HG03521 (cell line): Measurements from ENCODE around the gene MAML3.

Experiments used
- ATAC-seq: cut with Tn5 transposase; IDR thresholded peaks from one replicate; pipeline ENCODE4 v1.9.1; 2021; ENCODE audit warnings: mild to moderate bottlenecking, moderate library complexity; ENCODE audit not compliant: unreplicated experiment

The MAML3 gene

DNA sequence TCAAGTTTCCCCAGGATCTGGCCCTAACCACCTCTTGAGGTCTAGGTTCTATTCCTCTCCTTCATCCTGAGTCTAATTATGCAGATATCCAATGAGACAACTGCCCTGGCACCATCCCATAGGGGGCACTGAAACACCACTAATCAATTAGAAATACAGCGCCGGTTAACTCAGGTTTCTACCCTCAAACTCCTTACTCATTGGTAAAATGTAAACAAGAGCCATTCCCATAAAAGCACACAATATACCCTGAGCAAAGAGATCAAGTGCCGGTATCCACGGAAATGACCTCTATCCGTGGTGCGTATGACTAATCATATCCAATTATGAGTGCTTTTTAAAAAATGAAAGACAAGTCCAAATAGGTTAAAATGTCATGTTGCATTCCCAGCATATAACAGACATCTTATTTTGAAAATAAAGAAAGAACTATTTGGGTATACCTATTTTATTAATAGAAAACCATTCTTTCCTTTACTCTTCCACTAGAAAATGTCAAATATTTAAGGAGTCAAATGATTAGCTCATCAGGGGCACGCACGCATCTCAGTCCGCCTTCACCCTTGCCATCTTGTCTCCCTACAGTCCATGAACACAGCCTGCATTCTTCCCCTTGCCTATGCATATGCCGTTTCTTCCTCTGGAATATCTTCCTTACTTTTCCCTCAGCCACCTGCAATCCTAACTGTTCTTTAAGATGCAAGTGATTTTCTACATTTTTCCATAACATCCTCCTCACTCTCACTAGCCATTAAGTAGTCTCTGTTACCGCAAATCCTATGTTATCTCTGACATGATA, 141.1 kb downstream of the MAML3 start:
- ATAC-seq, result no peak

DNA sequence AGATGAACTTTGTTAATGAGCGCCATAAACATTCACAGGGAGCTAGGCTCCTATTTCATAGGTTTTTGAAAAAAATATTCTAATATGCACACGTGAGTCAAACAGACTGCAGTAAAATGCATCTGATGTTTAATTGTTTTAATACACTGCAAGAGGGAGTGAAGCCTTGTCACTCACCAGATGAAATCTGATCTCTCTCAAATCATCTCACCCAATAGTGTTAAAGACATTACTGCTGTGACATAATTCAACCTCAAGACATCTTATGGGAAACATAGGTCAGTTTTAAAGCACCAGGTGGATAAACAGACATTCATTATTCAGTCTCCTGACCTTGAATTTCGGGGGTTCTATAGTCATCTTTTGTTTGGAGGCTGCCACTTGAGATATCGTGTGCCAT, 148.3 kb downstream of the MAML3 start:
- ATAC-seq, result no peak

DNA sequence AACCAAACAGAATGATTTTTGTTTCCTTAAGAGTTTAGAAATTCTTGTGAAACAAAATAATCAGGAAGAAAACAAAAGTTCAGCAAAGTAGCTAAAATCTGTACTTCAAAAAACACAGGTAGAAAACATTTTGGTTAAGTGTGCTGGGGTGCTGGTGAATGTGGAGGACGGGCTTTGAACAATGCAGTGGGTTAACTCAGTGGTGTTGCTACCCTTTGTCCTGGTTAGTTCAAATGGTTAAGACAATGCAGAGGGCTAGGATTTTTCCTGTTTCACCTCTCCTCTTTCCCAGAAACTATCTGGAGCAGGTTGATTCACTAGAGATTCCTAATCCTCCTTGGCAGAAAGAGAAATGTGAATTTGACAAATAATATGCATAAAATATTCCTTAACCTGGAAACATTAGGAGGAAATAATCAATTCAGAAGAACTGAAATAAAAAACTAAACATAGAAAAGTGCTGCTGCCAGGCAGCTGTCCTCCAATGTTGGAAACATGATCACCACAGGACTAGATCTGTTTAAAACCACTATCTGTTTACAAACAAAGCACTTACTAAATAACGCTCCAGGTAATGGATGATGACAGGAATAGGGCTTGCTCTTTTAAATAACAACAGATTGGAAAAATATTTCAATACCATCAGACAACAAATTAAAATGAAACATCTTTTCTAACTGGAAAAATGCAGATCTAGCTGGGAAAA, 148.9 kb downstream of the MAML3 start:
- ATAC-seq, result no peak

DNA sequence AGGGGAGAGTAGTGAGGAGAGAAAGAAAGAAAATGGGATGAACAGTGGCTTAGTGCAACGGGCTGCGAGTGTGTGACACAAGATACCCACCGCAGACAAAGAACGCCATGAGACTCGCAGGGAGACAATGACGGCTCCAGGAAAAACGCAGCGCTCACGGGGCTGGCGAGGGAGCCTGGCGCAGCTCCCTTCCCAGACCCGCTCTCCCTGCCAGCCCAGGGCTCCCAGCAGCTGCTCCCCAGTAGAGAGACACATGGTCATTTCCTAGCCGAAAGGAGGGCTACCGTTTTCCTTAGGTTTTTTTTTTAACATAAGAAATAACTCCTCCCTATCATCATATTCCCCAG, 149.5 kb downstream of the MAML3 start:
- ATAC-seq, result no peak

DNA sequence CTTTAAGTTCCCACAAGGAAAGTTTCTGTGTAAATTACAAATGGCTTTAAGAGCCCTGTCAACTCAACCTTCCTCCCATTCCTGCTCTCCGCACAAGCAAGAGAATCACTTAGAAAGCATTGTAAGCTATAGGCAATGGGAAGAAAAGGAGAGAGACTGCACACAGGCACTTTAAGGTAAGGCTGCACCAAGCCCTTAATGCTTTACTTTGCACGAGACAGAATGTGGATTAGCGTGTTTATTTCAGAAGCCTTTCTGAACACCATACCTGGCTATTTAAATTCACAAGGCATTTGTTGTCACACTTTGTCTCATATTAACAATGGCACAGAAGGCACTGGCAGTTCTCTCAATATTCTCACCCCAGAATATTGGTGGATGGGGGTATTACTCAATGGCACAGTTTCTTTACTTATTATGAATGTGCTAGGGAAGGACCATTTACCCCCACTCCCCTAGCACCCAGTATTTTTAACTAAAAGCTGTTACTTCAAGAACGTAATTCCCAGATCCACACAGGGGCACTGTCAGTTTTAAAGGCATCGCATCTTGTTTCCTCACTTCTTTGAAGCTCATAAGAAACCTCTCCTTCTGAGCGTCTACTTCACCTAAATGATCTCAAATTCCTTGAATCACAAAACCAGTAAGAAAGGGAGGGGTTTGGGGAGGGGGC, 150.0 kb downstream of the MAML3 start:
- ATAC-seq, result no peak

DNA sequence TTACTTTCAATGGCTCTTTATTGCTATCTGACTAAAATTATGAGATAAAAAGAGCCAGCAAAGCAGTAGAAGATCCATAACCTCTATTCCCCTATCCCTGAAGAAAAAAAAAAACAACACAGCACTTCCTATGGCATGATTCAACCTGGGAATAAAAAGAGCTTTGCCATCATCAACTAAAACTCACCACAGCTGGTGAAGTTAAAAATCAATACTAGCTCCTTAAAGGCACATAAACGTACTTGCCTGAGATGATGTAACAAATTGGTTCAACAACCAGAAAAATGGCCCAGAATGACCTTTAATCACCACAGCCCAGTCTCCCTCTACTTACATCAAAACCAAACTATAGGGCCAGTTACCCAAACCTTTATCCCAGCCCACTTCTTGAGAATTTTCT, 153.8 kb downstream of the MAML3 start:
- ATAC-seq, result no peak

DNA sequence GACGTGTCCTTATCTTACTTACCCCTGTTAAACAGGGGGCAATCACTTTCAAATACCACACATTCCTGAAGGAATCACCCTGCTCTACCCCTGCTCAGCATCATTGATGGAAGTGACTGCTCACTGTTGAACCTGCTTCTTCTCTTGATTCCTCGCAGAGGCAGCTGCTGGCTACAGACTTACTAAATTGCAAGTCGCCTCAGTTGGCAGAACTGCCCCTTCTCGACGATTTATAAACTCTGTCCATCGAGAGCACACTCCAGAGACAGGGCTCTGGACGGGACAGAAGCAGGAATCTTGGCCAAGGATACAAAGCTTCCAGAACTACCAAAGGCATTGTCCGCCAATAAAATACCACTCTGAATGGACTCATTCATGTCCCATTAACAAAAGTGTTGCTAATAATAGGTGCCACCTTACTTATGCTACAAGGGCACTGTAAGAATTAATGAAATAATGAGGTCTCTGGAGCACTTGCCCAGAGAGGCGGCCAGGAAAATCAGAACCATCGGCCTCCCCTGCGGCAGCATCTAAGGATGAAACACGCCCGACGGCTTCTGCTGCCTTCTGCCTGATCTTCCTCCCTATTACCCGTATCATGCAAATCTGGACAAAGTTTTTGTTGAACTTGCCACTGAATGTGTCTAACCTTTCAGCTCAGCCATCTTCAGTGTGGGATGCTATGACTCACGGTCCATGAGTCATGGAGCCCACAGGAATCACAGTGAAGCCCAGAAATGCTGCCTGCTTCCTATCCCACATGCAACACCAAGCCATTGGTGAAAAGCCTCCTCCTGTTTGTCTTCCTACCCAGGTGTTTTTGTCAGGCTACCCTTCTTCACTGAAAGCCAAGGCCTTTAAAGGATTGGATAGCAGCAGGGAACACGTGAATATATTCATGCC, 164.9 kb downstream of the MAML3 start:
- no peak for ATAC-seq

DNA sequence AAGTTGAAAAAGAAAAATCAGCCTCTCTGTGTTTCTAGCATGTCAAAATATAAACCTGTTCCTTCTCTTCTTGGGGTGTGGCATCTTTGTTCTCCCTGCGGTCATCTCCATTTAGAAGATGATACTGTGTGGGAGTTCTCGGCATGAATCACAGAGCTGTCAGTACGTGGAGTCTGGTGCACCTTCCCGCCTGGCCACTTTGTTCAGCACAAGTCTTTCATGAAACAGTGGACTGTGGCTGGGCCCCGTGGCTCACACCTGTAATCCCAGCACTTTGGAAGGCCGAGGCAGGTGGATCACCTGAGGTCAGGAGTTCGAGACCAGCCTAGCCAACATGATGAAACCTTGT, 166.5 kb downstream of the MAML3 start:
- ATAC-seq, result no peak

DNA sequence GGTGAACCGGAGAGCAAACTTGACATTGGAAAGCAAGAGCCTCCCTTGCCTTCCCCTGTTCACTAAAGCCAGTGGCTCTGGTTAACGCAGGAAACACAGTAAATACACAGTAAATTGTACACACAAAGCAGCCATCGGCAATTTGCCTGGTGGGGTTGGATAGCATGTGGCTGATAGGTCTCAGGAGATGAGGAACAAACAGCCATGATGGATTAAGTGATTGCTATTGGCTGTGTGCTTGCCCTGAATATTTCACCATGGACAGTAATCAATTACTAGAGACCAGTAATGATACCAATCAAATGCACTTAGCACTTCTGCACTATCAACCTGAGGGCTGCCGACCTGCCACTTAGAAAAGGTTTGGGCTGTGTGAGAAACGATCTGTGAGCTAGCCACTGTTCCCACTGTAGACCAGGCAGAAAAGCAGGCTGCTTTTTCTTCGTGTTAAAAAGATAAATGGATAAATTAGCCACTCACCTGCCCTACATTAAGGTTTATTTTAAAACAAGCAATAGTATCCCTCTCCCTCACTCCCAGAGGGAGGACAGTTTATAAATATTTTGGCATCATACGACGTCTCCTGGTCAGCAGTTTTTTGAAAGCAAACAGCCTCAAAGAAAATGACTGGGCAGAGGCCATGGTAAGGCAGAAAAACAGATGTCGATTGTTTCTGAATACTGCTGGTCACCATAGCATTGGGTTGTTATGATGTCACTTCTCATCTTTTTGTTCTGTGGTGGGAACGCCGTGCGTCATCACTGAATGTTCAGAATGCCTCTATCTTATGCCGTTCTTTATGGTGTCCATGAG, 167.1 kb downstream of the MAML3 start:
- ATAC-seq, result no peak

DNA sequence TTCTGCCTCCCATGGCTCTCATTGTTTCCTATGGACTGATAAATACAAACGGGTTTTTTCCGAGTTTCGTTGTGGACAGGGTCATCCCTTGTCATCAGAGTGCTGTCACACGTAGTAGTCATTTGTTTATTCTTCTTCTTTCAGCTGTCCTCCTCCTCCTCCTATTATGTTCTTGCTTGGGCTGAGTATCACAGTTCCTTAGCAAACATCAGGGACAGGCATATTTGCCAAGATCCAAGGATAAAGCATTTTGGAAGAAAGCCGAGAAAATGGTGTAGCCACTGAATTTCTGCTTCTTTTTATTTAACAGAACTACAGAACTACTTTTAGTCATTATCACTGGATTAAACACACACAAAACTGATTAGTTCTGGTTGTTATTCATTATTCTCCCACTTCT, 167.9 kb downstream of the MAML3 start:
- no peak for ATAC-seq

DNA sequence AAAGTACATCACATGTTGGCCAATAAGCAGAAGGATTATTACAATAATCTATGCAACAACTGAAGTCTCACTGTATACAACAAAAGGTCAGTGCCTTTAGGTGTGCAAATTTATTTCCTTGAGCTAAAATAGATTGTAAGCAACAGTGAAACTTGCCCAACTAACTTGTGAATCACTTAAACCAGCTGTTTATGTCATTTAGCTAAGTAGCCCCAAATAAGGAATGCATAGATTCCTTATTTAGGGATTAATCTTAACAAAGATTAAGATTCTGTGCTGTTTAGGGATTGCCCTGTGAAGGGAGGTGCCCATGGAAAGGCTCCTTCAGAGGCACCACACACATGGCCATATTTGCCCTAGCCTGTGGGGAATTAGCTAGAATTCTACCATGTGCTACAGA, 168.6 kb downstream of the MAML3 start:
- ATAC-seq, result no peak

DNA sequence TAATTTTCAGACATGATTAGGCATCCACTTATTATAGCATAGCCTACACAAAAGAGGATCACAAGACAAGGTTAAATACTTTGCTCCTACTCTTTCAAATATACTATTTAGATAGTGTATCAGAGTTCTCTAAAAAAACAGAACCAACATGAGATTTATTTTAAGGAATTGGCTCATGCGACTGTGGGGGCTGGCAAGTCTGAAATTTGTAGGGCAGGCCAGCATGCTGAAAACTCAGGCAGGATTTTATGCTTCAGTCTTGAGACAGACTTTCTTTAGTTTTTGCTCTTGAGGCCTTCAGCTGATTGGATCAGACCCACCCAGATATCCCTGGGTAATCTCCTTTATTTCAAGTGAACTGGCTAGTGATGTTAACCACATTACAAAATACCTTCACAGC, 169.5 kb downstream of the MAML3 start:
- ATAC-seq, result no peak

DNA sequence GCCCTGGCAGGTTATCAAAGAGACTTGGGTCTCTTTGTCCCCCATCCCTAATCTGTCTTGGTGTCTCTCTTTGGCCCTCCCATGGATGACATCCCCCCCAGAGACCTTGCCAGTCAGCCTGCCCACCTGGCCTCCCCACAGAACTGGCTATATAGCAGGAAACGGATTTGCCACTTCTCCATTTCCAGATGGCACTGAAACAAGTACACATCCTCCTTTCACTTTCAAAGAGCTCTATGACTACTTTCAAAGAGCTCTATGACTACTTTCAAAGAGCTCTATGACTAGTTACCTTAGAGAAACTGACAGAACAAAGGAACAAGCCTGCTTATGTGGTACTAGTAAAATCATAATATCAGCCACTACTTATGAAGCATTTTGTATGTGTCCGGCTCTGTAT, 175.3 kb downstream of the MAML3 start:
- ATAC-seq, result peak; percentile 90

DNA sequence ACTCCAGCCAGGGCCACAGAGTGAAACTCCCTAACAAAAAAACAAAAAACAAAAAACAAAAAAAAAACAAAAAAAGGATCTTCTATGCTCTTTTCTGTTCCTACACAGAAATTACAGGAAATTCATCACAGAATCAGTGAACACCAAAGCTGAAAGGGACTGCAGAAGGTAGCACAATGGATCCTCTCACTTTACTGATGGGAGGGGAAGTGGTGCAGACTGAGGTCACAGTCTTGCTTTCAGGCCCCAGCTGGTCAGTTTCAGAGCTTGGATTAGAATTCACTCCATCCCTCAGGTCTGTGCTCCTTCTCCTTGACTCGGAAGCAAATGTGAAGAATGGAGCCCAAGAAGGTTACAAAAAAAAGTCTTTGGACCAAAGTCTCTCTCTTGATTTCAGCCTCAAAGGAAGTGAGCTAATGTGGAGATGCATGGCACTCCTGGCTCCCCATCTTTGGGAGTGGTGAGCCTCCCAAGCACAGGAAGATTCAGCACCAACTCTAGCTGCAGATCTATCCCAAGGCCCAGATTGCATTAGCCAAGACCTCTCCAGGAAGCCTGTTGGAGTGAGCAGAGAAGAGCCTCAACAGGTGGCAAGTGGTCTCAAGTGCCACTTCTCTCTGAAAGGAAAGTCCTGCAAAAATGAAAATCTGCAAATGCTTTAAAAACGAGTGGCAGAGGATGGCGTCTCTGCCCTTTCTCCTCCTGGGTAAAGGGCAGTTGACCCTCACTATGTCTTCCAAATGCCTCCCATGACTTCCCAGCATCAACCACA, 176.0 kb downstream of the MAML3 start:
- ATAC-seq, result peak; percentile 38

DNA sequence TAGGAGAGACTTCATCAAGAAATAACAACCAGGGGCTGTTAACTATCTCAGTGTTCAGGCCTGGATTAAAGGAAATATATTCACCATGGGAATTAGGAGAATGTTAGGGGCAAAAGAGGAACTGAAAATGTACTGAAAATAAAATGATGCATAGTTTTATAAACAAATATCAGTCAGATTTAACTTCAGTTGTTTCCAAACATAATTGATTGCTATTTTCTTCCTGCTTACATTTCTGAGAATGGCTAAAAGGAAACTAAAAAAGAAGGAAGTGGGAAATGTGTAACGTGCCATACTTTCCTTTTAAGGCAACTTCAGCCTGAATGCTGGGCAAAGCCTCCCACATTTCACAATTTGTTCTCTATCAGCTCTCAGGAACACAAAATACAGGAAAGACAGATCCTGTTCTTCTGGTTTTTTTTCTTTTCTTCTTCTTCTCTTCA, 178.1 kb downstream of the MAML3 start:
- no peak for ATAC-seq

DNA sequence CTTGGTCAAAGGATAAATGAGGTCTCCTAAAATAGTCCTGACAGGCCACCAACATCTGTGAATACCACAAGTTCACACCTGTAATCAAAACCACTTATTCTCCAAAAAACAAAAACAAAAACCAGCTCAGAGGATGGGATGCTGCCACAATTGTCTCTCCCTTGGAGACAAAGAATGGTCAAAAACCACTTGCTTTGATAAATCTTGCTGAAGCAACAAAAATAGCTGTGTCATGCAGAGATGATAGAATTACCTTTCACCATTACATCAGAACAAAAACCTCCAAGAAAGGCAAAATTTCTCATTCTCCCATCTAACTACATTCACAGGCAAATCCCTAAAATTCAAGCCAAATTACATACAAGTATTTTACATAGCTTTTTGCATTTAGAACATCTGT, 180.4 kb downstream of the MAML3 start:
- no peak for ATAC-seq

DNA sequence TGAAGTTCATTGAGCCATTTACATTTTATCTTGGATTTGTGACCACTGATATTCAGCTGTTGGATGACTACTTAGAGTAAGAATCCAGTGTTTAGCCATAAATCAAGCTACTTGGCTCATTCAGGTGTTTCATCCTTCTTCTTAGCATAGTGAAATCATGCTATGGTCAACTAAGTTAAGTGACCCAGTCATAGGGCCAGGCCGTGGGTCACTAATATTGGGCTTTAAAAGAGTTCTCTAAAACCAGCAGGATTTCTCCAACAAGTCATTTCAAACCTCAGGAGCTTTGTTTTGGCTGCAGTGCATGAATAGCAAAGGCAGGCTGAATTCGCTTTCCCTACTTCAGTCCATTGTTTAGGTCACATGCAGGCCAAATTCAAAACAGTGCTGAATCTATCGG, 181.0 kb downstream of the MAML3 start:
- ATAC-seq, result no peak

DNA sequence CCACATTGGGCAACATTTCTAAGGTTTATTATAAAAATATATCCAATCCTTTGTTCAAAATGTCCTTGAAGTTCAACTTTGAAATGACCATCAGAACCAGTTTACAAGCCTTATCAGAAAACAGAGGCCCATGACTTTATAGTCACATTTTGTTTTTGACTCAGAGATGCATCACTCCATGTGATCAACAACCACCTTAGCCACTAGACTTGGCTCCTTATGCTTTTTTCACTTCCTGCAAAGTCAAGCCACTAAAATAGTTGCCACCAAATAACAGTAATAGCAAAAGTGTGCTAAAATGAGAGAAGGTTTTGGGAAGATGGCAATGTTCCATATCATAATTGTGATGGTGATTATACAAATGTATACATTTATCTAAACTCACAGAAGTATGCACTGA, 181.7 kb downstream of the MAML3 start:
- ATAC-seq, result no peak

DNA sequence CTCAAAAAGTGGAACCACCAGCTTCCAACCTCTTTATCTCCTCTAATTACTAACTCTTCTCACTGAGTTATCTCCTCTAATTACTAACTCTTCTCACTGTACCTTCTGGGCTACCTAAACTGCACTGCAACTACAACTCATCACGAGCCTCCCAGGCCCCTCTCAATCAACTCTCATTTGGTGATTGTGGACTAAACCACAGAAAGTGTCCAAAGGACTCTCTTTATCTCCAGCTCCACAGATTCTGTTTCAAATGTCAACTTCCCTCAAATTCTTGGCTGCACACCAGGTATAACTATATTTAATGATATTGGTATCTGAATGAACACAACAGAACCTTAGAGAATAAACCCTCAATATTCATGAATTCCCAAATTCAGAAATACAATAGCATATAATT, 182.9 kb downstream of the MAML3 start:
- no peak for ATAC-seq
